ENCODE results near the gene CYP1A2. TPM values are rescaled to one million over a fixed set of nuclear protein-coding genes. Genes with fewer than 3 reads are reported as not detected.

Gene CYP1A2, protein sequence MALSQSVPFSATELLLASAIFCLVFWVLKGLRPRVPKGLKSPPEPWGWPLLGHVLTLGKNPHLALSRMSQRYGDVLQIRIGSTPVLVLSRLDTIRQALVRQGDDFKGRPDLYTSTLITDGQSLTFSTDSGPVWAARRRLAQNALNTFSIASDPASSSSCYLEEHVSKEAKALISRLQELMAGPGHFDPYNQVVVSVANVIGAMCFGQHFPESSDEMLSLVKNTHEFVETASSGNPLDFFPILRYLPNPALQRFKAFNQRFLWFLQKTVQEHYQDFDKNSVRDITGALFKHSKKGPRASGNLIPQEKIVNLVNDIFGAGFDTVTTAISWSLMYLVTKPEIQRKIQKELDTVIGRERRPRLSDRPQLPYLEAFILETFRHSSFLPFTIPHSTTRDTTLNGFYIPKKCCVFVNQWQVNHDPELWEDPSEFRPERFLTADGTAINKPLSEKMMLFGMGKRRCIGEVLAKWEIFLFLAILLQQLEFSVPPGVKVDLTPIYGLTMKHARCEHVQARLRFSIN
- under 1 TPM in 1 of 3 donors, not detected in 2; 0.08 TPM for total RNA-seq

DNA sequence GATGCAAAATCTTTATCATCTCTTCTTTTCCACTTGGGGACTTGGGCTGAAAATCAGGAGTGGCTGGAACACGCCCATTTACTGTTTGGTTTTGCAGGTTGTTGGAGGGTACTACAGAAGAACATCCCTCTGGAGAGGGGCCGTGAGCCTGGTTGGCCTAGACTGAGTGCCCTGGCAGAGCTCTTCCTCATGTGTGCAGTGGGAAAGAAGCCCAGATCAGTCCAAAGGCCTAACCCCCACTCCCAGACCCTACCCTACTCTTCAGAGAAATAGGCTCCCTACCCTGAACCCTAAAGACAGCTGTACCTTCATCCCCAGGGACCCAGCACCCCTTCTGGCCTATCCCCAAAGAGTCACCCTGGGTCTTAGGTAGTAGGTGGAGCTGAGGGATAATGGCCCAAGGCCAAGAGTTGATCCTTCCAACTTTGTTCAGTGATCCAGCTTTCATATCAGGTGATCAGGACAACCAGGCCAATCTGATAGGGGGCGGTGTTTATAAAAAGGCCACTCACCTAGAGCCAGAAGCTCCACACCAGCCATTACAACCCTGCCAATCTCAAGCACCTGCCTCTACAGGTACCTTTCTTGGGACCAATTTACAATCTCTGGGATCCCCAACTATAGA is at the start of gene CYP1A2:
Gene CYP1A2 (plus strand): TSS at position 524 of the 625 bp plus-strand sequence. CDS start 894 bp downstream, outside the sequence.
- Mint-ChIP-seq H3K4me1 (ENCODE audit: low read depth) (no peaks in the 10 kb centered on the region), H3K4me3 (no peak within 1 kb of the TSS), H3K36me3 (ENCODE audit: insufficient read depth) (no peaks in the 10 kb centered on the region), H3K27me3 (ENCODE audit: low read depth) (no peaks in the 10 kb centered on the region), H3K9me3 (no peaks in the 10 kb centered on the region)
- DNase-seq (no peak), ATAC-seq (no peak)

DNA sequence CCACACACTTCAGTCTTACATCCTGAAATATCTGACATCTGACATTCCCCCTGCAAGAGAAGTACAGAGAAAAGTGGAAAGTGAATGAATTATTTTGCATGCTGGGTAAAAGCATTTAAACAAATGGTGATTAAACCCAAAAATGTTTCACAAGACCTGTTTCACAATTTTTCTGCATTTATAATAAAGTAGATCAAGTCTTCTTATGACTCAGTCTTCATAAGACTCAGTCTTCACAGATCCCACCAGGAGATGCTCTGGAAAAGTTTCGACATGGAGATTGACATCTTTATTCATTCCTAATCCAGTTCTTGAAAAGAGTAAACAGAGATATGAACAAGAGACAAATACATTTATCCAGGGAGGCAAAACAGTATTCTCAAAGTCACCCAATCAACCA is 39.6 kb upstream of the CYP1A2 start:
- DNase-seq (no peak), ATAC-seq (no peak)
- Mint-ChIP-seq H3K4me3 (no peak overlapping the region), H3K4me1 (ENCODE audit: low read depth) (peaks cover 5% of the 10 kb centered on the region), H3K36me3 (ENCODE audit: insufficient read depth) (no peaks in the 10 kb centered on the region), H3K27me3 (ENCODE audit: low read depth) (peaks cover 9% of the 10 kb centered on the region), H3K9me3 (no peaks in the 10 kb centered on the region)

DNA sequence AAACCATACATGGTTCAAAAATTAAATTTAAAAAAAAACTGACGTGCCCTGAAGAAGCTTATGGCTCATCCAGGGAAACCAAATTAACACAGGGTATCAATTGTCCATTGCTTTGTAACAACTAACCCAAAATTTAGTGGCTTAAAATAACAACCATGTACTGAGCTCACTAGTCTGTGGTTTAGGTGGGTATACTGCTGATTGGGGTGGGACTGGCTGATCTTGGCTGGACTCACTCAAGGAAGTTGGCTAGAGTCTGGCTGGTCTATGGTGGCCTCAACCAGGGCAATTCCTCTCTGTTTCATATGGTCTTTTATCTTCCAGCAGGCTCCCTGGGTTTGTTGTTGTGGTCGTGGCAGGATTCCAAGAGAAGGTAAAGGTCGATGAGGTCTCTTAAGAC is 38.8 kb upstream of the CYP1A2 start:
- DNase-seq (no peak), ATAC-seq (no peak)
- H3K4me1 Mint-ChIP-seq (ENCODE audit: low read depth): peaks cover 5% of the 10 kb centered on the region
- no peaks in the 10 kb centered on the region for H3K9me3 Mint-ChIP-seq
- no peak overlapping the region for H3K4me3 Mint-ChIP-seq
- peaks cover 9% of the 10 kb centered on the region for H3K27me3 Mint-ChIP-seq (ENCODE audit: low read depth)
- H3K36me3 Mint-ChIP-seq (ENCODE audit: insufficient read depth): no peaks in the 10 kb centered on the region

DNA sequence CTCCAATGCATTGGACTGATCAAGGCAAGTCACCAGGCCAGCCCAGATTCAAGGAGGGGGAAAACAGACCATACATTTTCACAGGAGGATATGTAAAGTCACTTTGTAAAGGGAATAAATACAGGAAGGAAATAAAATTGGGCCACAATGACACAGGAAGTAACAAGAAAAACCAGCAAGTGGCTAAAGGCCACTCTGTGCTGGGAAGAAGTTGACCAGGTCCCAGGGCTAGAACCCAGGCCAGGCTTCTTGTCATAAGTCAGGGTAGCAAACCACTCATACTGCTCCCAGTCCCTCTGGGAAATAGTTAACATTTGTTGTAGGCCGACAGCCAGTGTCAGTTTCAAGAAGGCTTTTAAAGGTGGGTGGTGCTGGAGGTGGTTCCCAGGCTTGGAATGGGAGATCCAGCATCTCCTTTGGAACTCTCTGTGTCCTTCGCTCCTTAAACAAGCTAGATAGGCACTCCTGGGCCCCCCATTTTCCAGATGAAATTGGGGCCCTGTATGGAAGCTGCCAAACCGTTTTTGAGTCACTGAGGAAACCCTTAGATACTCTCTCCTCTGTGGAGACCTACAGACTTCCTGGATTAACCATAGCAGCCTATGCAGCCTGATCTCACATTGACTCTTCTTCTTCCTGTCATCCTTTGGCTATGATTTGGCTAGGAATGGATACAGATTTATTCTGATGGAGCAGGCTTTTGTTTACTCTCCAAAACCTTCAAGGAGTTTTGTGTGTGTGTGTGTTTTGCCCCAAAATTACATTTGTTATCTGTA is 38.1 kb upstream of the CYP1A2 start:
- H3K36me3 Mint-ChIP-seq (ENCODE audit: insufficient read depth): no peaks in the 10 kb centered on the region
- no peak overlapping the region for H3K4me3 Mint-ChIP-seq
- H3K27me3 Mint-ChIP-seq (ENCODE audit: low read depth): peaks cover 9% of the 10 kb centered on the region
- ATAC-seq (no peak), DNase-seq (no peak)
- no peaks in the 10 kb centered on the region for H3K9me3 Mint-ChIP-seq
- peaks cover 5% of the 10 kb centered on the region for H3K4me1 Mint-ChIP-seq (ENCODE audit: low read depth)

DNA sequence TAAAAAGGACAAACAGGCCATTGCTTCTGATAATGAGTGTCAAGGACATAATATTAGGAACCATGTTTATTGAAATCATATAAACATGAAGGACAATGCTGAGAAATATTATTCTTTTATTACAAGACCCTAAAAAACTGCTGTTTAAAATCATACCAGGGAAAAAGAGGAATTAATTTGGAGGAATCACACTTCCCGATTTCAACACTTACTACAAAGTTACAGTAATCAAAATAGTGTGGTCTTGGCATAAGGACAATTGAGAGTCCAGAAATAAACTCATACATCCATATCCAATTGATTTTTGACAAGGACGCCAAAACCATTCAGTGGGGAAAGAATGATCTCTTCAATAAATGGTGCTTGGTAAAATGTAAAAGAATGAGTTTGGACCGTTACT is 36.3 kb upstream of the CYP1A2 start:
- no peak for ATAC-seq
- H3K36me3 Mint-ChIP-seq (ENCODE audit: insufficient read depth): no peaks in the 10 kb centered on the region
- no peak for DNase-seq
- H3K27me3 Mint-ChIP-seq (ENCODE audit: low read depth): peaks cover 3% of the 10 kb centered on the region
- no peak overlapping the region for H3K4me3 Mint-ChIP-seq
- no peaks in the 10 kb centered on the region for H3K9me3 Mint-ChIP-seq
- H3K4me1 Mint-ChIP-seq (ENCODE audit: low read depth): peaks cover 5% of the 10 kb centered on the region

DNA sequence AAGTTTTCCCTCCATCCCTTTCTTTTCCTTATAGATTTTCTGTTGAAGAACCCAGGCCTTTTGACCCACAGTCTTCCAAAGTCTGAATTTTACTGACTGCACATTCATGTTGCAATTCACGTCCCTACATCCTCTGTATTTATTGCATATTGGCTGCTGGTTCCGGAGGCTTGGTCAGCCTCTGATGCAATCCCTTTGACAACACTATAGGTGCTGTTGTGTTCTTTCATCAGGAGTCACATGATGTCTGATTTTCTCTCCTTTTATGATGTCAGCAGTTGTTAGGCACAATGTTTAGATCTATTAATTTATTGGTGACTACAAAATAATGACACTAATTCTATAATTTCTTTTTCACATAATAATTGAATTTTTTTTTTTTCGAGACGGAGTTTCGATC is 32.0 kb upstream of the CYP1A2 start:
- ATAC-seq (no peak), DNase-seq (no peak)
- Mint-ChIP-seq H3K4me3 (no peak overlapping the region), H3K4me1 (ENCODE audit: low read depth) (no peaks in the 10 kb centered on the region), H3K36me3 (ENCODE audit: insufficient read depth) (no peaks in the 10 kb centered on the region), H3K27me3 (ENCODE audit: low read depth) (no peaks in the 10 kb centered on the region), H3K9me3 (no peaks in the 10 kb centered on the region)

DNA sequence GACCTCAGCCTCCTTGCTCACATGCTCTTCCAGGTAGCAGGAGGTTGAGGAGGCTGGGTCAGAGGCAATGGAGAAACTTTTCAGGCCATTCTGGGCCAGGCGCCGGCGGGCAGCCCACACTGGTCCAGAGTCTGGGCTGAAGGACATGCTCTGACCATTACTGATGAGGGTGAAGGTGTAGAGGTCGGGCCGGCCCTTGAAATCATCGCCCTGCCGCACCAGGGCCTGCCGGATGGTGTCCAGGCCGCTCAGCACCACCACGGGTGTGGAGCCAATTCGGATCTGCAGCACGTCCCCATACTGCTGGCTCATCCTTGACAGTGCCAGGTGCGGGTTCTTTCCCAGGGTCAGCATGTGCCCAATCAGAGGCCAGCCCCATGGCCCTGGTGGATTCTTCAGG is 26.1 kb upstream of the CYP1A2 start:
- Mint-ChIP-seq H3K9me3 (no peaks in the 10 kb centered on the region), H3K4me1 (ENCODE audit: low read depth) (peaks cover 8% of the 10 kb centered on the region), H3K27me3 (ENCODE audit: low read depth) (peaks cover 6% of the 10 kb centered on the region), H3K36me3 (ENCODE audit: insufficient read depth) (no peaks in the 10 kb centered on the region), H3K4me3 (no peak overlapping the region)
- ATAC-seq: no peak
- DNase-seq: no peak

DNA sequence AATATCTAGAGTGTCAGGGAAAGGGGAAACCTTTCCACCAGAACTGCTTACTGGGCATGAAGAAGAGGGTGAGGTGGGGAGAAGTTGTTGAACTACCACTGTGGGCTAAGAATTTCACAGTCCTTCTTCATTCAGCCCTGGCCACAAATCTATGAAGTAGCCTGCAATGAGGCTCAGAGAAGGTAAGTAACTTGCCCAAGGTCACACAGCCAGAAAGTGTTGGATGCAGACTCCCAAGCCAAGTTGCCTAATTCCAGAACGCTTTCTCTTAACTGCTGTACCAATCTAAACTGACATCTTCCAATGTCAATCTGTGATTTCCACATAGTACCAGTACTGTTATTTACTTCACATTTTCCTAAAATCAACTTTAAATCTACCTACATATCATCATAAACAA is 25.5 kb upstream of the CYP1A2 start:
- H3K27me3 Mint-ChIP-seq (ENCODE audit: low read depth): peaks cover 6% of the 10 kb centered on the region
- H3K36me3 Mint-ChIP-seq (ENCODE audit: insufficient read depth): no peaks in the 10 kb centered on the region
- H3K9me3 Mint-ChIP-seq: no peaks in the 10 kb centered on the region
- ATAC-seq: no peak
- peaks cover 8% of the 10 kb centered on the region for H3K4me1 Mint-ChIP-seq (ENCODE audit: low read depth)
- no peak for DNase-seq
- H3K4me3 Mint-ChIP-seq: no peak overlapping the region

DNA sequence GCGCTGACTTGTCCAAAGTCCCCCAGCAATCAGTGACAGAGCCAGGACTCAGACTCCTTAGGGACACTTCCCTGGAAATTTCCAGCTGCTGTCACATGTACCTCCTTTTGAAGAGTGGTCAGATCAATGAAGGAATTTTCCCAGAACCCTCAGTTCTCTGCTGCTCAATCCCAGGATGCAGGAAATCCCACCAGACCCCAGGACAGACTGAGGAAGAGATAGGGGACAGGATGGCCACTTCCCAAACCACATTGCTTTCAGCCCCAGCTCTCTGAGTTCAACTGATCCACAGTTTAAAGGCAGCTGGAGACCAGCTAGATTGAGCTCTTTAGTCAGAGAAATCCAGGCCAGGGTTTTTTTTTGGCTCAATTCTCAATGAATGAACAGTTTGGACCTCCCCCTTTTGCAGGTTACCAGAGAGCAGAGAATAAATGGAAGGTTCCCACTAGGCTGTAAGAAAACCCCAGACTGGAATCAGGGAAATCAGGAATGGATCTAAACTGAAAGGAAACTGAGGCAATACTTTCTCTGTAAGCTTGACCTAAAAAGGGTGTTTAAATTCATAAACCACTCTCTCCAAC is 24.8 kb upstream of the CYP1A2 start:
- H3K4me1 Mint-ChIP-seq (ENCODE audit: low read depth): peaks cover 8% of the 10 kb centered on the region
- H3K9me3 Mint-ChIP-seq: no peaks in the 10 kb centered on the region
- H3K4me3 Mint-ChIP-seq: no peak overlapping the region
- ATAC-seq (peak; percentile 34), DNase-seq (no peak)
- H3K27me3 Mint-ChIP-seq (ENCODE audit: low read depth): peaks cover 6% of the 10 kb centered on the region
- H3K36me3 Mint-ChIP-seq (ENCODE audit: insufficient read depth): no peaks in the 10 kb centered on the region

DNA sequence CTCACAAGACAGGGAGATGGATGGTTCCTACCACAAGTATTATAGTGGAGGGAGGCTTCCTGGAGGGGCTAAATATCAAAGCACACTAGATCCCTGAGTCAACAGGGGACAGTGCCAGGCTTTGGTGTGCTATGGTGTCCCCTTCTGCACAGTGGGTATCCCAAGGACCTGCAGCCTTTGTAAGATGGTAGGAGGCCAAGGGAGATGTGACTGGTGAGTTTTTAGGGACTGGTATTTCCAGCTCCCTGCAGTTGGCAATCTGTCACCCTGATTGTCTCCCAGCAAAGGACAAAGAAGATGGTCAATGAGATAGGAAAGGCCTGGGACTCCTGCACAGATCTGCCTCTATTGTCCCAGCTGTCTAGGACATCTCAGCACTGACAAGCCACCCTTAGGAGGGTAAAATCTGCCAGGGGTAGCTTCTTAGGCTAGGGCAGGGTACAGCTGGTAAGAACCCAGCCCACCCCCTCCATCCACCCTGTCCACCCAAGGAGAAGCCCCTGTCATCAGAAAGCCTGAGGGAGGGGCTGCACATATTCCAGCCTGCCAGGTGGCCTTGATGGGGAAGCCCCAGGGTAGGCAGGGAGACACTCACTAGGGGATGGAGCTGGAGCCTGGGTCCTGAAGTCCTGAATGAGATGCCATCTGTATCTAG is 23.9 kb upstream of the CYP1A2 start:
- Mint-ChIP-seq H3K36me3 (ENCODE audit: insufficient read depth) (no peaks in the 10 kb centered on the region), H3K4me3 (peak overlapping the region; percentile 73), H3K27me3 (ENCODE audit: low read depth) (peaks cover 7% of the 10 kb centered on the region), H3K4me1 (ENCODE audit: low read depth) (peaks cover 8% of the 10 kb centered on the region), H3K9me3 (no peaks in the 10 kb centered on the region)
- no peak for DNase-seq
- ATAC-seq: no peak

DNA sequence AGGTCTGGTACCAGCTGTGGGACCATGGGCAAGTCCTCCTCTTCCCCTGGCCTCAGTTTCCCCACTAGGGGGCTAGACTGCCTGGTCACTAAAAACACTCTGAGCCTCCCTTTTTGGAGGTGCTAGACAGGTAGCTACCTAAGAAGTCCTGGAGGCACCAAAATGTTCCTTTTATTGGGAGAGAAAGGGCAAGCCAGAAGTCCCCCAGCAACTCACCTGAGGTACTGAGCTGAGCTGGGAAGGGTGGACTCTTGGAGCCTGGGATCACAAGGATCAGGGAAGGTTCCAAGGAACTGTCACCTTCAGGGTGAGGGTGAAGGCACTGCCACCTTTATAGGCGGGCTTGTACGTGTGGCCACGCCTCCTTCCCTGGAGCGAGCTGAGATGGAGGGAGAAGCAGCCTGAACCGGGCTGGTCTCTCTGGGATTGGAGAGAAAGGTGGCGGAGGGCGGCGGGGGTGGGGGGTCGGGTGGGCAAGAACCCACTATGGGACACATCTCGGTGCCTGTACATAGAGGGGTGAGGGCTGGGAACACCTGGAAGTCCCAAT is 23.3 kb upstream of the CYP1A2 start, which contains the start of gene CYP1A1:
Gene CYP1A1 (minus strand): TSS at position 304 of the 550 bp plus-strand sequence. CDS start 2,431 bp downstream, outside the sequence.
- peak; percentile 51 to 54 for ATAC-seq
- peaks cover 9% of the 10 kb centered on the region for H3K27me3 Mint-ChIP-seq (ENCODE audit: low read depth)
- peak; percentile 24 for DNase-seq
- H3K4me1 Mint-ChIP-seq (ENCODE audit: low read depth): peaks cover 8% of the 10 kb centered on the region
- H3K36me3 Mint-ChIP-seq (ENCODE audit: insufficient read depth): no peaks in the 10 kb centered on the region
- peak within 1 kb of the TSS; percentile 73 for H3K4me3 Mint-ChIP-seq
- no peaks in the 10 kb centered on the region for H3K9me3 Mint-ChIP-seq

DNA sequence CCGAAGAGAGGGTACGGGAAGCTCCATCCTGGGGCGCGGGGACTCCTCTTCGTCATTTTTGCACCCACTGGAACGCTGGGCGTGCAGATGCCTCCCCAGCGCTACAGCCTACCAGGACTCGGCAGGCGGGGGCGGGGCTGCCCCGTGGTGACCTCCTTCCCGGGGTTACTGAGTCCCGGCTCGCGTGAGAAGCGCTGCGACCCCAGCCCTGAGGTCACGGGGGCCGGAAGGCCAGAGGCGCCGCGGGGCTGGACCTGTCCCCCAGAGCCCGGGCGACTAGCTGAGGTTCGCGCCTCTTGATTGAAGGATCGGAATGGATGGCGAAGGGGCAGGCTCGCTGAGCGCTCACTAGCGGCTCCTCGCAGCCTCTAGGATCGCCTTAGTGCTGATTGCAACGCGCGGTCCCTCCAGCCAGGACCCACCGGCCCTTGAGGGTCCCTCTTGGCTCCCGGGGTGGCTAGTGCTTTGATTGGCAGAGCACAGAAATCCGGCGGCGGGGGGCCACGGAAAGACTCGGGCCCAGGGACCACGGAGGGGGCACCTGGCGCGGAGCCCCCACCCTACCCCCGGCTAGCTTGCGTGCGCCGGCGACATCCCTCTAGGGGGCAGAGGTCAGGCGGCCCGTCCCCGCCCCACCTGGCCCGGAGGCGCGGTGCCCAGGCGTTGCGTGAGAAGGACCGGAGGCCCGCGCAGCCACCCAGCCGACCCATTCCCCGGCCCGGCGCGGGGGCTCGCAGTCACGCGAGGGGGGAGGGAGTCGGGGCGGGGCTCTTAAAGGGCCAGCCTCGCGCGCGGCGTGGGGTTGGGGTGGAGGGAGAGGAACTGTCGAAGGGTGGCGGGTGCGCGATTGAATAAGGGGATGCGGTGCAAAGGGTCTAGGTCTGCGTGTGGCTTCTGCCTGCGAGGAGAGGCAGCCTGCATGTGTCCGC is 22.5 kb upstream of the CYP1A2 start:
- no peaks in the 10 kb centered on the region for H3K9me3 Mint-ChIP-seq
- H3K4me1 Mint-ChIP-seq (ENCODE audit: low read depth): peaks cover 8% of the 10 kb centered on the region
- H3K36me3 Mint-ChIP-seq (ENCODE audit: insufficient read depth): no peaks in the 10 kb centered on the region
- ATAC-seq: peak; percentile 74 to 75
- peak; percentile 40 for DNase-seq
- H3K4me3 Mint-ChIP-seq: peak overlapping the region; percentile 75
- H3K27me3 Mint-ChIP-seq (ENCODE audit: low read depth): peaks cover 14% of the 10 kb centered on the region

DNA sequence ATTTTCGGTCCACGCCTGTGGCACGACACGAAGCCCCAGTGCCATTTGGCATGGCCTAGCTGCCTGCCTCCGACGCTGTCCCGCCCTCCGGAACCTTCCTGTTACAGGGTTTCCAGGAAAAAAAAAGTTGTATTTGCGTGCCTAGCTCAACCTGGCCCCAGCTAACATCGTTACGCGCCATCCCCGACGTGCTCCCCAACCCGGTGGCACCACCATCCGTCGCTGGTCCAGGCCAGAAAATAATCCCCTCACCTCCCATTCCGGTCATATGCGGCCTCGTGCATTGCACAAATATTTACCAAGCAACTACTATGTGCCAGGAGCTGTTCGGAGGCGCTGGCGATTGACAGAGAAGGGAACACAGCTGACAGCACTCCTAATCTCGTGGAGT is 21.9 kb upstream of the CYP1A2 start:
- peaks cover 8% of the 10 kb centered on the region for H3K4me1 Mint-ChIP-seq (ENCODE audit: low read depth)
- DNase-seq (no peak), ATAC-seq (no peak)
- no peaks in the 10 kb centered on the region for H3K36me3 Mint-ChIP-seq (ENCODE audit: insufficient read depth)
- peak overlapping the region; percentile 75 for H3K4me3 Mint-ChIP-seq
- no peaks in the 10 kb centered on the region for H3K9me3 Mint-ChIP-seq
- peaks cover 16% of the 10 kb centered on the region for H3K27me3 Mint-ChIP-seq (ENCODE audit: low read depth)
